Stimulated activated CD8-positive, alpha-beta memory T cell treated with anti-CD3 and anti-CD28 coated beads, Interleukin-7, amount 100 ng/mL, for 1 hour (primary cell): ENCODE results near the gene CMIP.
"Not testable (repeated sequence)": the region's sequence is repeated elsewhere in the genome, so short reads cannot be mapped to it uniquely, and the experiment has no call there.

ENCODE experiments used
- DNase-seq, 2 donors: peaks; one replicate each; pipeline ENCODE4 v3.0.0-alpha.2; 2020; ENCODE audit warnings: low read depth in 2 of 2

CMIP gene

GRCh38 chr16:81717662-81718189 lies 273.1 kb downstream of the CMIP start:
- no peak for DNase-seq

GRCh38 chr16:81718637-81719036 lies 274.0 kb downstream of the CMIP start:
- DNase-seq: no peak

- DNase-seq: no peak
These were observed 275.4 kb downstream of the CMIP start for GRCh38 chr16:81719993-81720392.

- no peak for DNase-seq
These were observed 276.6 kb downstream of the CMIP start for GRCh38 chr16:81720973-81721906.

GRCh38 chr16:81723098-81723723 lies 278.6 kb downstream of the CMIP start:
- no peak for DNase-seq

GRCh38 chr16:81728435-81728834 lies 283.8 kb downstream of the CMIP start:
- DNase-seq: no peak

GRCh38 chr16:81729451-81729850 lies 284.8 kb downstream of the CMIP start:
- DNase-seq: no peak

GRCh38 chr16:81730090-81731051 lies 285.8 kb downstream of the CMIP start:
- peak; percentile 8 to 27 for DNase-seq

GRCh38 chr16:81731649-81732048 lies 287.0 kb downstream of the CMIP start:
- DNase-seq: no peak

GRCh38 chr16:81732699-81733098 lies 288.1 kb downstream of the CMIP start:
- no peak for DNase-seq

- no peak for DNase-seq
These were observed 288.7 kb downstream of the CMIP start for GRCh38 chr16:81733295-81733694.

- no peak for DNase-seq
These were observed 290.2 kb downstream of the CMIP start for GRCh38 chr16:81734632-81735434.

- DNase-seq: peak; percentile 69 to 80
These were observed 293.4 kb downstream of the CMIP start for GRCh38 chr16:81737885-81738536.

- no peak for DNase-seq
These were observed 294.3 kb downstream of the CMIP start for GRCh38 chr16:81738783-81739496.

- no peak for DNase-seq
These were observed 294.9 kb downstream of the CMIP start for GRCh38 chr16:81739503-81739902.

- DNase-seq: no peak
These were observed 295.6 kb downstream of the CMIP start for GRCh38 chr16:81740169-81740568.

GRCh38 chr16:81741430-81741770 lies 296.8 kb downstream of the CMIP start:
- DNase-seq: not testable (repeated sequence)

GRCh38 chr16:81744385-81744784 lies 299.8 kb downstream of the CMIP start:
- DNase-seq: no peak

GRCh38 chr16:81744911-81745310 lies 300.3 kb downstream of the CMIP start:
- DNase-seq: no peak
